ENCODE data around the gene FADS3. TPM values are rescaled to one million over a fixed set of nuclear protein-coding genes. Genes with fewer than 3 reads are reported as not detected.
A peak's percentile ranks its signal among the peaks of the same experiment; 100 is the strongest.

The FADS3 gene
- total RNA-seq, 4 donors from 2014 or later, result 111 to 285 (median 246) TPM

GRCh38 chr11:61903845-61904244 is 12.5 kb upstream of the FADS3 start:
- DNase-seq (ENCODE audit: low spot score) (no peak), ATAC-seq (ENCODE audit: low FRiP score) (no peak)
- TF ChIP-seq, protein P1, sequence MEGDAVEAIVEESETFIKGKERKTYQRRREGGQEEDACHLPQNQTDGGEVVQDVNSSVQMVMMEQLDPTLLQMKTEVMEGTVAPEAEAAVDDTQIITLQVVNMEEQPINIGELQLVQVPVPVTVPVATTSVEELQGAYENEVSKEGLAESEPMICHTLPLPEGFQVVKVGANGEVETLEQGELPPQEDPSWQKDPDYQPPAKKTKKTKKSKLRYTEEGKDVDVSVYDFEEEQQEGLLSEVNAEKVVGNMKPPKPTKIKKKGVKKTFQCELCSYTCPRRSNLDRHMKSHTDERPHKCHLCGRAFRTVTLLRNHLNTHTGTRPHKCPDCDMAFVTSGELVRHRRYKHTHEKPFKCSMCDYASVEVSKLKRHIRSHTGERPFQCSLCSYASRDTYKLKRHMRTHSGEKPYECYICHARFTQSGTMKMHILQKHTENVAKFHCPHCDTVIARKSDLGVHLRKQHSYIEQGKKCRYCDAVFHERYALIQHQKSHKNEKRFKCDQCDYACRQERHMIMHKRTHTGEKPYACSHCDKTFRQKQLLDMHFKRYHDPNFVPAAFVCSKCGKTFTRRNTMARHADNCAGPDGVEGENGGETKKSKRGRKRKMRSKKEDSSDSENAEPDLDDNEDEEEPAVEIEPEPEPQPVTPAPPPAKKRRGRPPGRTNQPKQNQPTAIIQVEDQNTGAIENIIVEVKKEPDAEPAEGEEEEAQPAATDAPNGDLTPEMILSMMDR (IDR thresholded peaks at IDR 0.05), result no peak

DNA sequence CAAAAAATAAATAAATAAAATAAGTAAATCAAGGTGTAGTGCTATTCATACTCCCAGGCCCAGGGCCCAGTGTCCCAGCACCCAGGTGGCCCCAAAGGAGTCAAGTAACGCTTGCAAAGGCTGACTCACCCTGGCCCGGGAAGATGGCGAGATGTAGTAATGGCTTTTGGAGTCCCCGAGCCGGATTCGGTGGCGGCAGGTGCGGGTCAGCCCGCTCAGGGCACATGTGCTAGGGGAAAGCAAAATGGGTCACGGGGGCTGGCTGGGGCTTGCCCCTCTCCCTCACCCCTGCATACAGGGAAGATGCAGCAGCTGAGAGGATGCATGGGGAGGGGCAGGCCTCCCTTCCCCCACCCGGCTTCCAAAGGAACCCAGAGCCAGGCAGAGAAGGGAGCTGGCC is 11.0 kb upstream of the FADS3 start:
- TF ChIP-seq, protein P1 (IDR thresholded peaks at IDR 0.05), result no peak
- ATAC-seq (ENCODE audit: low FRiP score) (no peak), DNase-seq (ENCODE audit: low spot score) (no peak)

GRCh38 chr11:61901397-61901796 is 10.1 kb upstream of the FADS3 start:
- DNase-seq (ENCODE audit: low spot score) (no peak), ATAC-seq (ENCODE audit: low FRiP score) (no peak)
- TF ChIP-seq, protein P1 (IDR thresholded peaks at IDR 0.05), result no peak

GRCh38 chr11:61900251-61900650 is 8.9 kb upstream of the FADS3 start:
- TF ChIP-seq, protein P1 (IDR thresholded peaks at IDR 0.05), result no peak
- ATAC-seq (ENCODE audit: low FRiP score) (no peak), DNase-seq (ENCODE audit: low spot score) (no peak)

GRCh38 chr11:61899146-61899841 is 7.9 kb upstream of the FADS3 start:
- DNase-seq (ENCODE audit: low spot score) (peak; percentile 75), ATAC-seq (ENCODE audit: low FRiP score) (peak; percentile 75)

GRCh38 chr11:61898247-61898582 is 6.9 kb upstream of the FADS3 start:
- DNase-seq (ENCODE audit: low spot score) (no peak), ATAC-seq (ENCODE audit: low FRiP score) (no peak)
- TF ChIP-seq, protein P1 (IDR thresholded peaks at IDR 0.05), result no peak

More at GRCh38 chr11:61899146-61899841, 7.9 kb upstream of the FADS3 start:
- TF ChIP-seq, protein P1 (IDR thresholded peaks at IDR 0.05), result peak in 2 of 3 donors; percentile 98 to 99
